K562 (cell line): Measurements from ENCODE around the gene TOMT. TPM values are rescaled to one million over a fixed set of nuclear protein-coding genes. Genes with fewer than 3 reads are reported as not detected.

Experiments
- ARNT ChIP-seq, 2 experiments: fragments of 450-650 bp; IDR thresholded peaks; 2 replicates each; pipeline ENCODE4 v1.6.1; 2016; ENCODE audit warnings: mild to moderate bottlenecking in 1 of 2
- DPF2 ChIP-seq: fragments of 450-650 bp; IDR thresholded peaks from 2 replicates; pipeline ENCODE4 v1.6.1; 2016
- FOXP1 ChIP-seq: sonication (generic); formaldehyde crosslinking; IDR thresholded peaks from 2 replicates; pipeline ENCODE4 v1.8.0; 2022; ENCODE audit warnings: mild to moderate bottlenecking, missing genetic modification reagents
- PYGO2 ChIP-seq: fragments of 450-650 bp; IDR thresholded peaks from 2 replicates; pipeline ENCODE4 v1.6.1; 2016; ENCODE audit warnings: mild to moderate bottlenecking, missing genetic modification characterization, moderate library complexity, missing compliant biosample characterization
- SNRNP70 ChIP-seq: fragments of 200-400 bp; formaldehyde crosslinking; optimal IDR thresholded peaks from 2 replicates; pipeline ENCODE3; 2017; ENCODE audit warnings: low read depth, low read length
- SOX6 ChIP-seq: fragments of 450-650 bp; IDR thresholded peaks from 2 replicates; pipeline ENCODE4 v1.6.1; 2014; ENCODE audit warnings: mild to moderate bottlenecking
- SRSF9 ChIP-seq: fragments of 200-400 bp; formaldehyde crosslinking; IDR thresholded peaks from 2 replicates; pipeline ENCODE4 v1.6.1; 2017; ENCODE audit warnings: low read depth, low read length, borderline replicate concordance
- TAF9B ChIP-seq: fragments of 450-650 bp; IDR thresholded peaks from 2 replicates; pipeline ENCODE4 v1.6.1; 2018; ENCODE audit warnings: mild to moderate bottlenecking; ENCODE audit not compliant: partially characterized antibody
- TEAD4 ChIP-seq, 2 experiments: sonication (generic) in 1 of 2; formaldehyde crosslinking in 1 of 2; IDR thresholded peaks; 2 replicates each; pipeline versions ENCODE4 v1.6.1 to v1.8.0; 2012 to 2022; ENCODE audit warnings: borderline replicate concordance in 1 of 2, inconsistent platforms in 1 of 2, low read length in 1 of 2, mild to moderate bottlenecking in 1 of 2, missing genetic modification reagents in 1 of 2
- ZNF780A ChIP-seq: fragments of 250-450 bp; sonication (Bioruptor Pico); IDR thresholded peaks from 2 replicates; pipeline ENCODE4 v1.5.0; 2021; ENCODE audit warnings: mild to moderate bottlenecking
- ZNF79 ChIP-seq: fragments of 250-450 bp; sonication (Bioruptor Pico); IDR thresholded peaks from 2 replicates; pipeline ENCODE4 v1.4.0; 2020; ENCODE audit warnings: low read depth, mild to moderate bottlenecking, moderate library complexity
- polyA plus RNA-seq, 8 experiments: library from polyadenylated mRNA; depleted of rRNA in 4 of 8; stranded (reverse) in 5 of 8; unstranded in 3 of 8; fragments of >200 nt; fragmentation: Nextera tagmentation in 2 of 8; fragmentation: Illumina TruSeq in 1 of 8; extraction: Ambion mirVana in 2 of 8; extraction: Trizol in 1 of 8; gene quantifications; 2 replicates each; pipeline versions ENCODE4 v1.2.1 to v1.2.3, GENCODE V29; 2011 to 2014; ENCODE audit warnings: inconsistent platforms in 1 of 8, missing spikeins in 1 of 8
- total RNA-seq, 7 experiments: library from RNA; depleted of rRNA in 6 of 7; stranded (reverse); fragments of >200 nt in 6 of 7; fragmentation: Illumina TruSeq in 2 of 7; extraction: Trizol in 2 of 7; gene quantifications; 2 replicates each; pipeline versions ENCODE4 v1.2.1 to v1.2.3, GENCODE V29; 2011 to 2021; ENCODE audit warnings: low replicate concordance in 1 of 7
- TF ChIP-seq, protein P1 (sequence below): IDR thresholded peaks from 2 replicates; pipeline ENCODE4 v1.6.1; 2014; ENCODE audit warnings: antibody characterized with exemption
- TF ChIP-seq, protein P2 (sequence below): fragments of 450-650 bp; IDR thresholded peaks from 2 replicates; pipeline ENCODE4 v1.6.1; 2016; ENCODE audit warnings: antibody characterized with exemption

Gene TOMT
- total and polyA plus RNA-seq, 9 of the 15 experiments (the other 6 are each of a cell fraction or from before 2014, with no cell fraction given): not detected

DNA sequence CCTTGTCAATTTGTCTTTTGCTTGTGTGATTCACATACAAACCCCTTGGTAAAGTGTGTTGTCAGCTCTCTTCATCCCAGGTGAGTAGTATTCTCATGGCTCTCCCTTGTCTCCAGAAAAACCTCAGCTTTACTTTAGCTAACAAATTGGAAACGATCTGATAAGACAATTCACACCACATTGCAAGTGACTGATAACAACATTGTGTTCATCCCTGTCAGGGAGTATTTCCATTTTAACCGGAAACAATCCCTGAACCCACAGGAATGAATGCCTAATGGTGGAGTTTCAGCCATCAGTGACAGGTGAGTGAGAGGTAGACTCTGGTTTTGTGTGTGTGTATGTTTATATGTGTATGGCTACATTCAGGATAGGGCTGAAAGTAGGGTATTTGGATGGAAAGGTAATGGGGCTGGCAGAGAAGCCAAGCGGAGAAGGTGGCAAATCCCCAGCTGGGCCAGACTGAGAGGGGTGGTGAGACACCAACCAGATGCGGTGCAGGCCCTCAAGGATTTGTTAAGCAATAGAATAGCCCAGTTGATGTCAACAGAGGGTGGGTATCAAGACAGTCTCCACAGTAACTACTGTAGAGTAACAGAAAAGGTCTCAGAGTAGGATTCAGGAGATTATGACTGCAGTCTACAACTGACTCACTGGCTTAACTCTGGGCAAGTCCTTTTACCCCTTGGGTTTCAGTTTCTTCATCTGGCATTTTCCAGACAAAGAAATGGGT lies 17.5 kb upstream of the TOMT start (continued):
- TF ChIP-seq, protein P1, sequence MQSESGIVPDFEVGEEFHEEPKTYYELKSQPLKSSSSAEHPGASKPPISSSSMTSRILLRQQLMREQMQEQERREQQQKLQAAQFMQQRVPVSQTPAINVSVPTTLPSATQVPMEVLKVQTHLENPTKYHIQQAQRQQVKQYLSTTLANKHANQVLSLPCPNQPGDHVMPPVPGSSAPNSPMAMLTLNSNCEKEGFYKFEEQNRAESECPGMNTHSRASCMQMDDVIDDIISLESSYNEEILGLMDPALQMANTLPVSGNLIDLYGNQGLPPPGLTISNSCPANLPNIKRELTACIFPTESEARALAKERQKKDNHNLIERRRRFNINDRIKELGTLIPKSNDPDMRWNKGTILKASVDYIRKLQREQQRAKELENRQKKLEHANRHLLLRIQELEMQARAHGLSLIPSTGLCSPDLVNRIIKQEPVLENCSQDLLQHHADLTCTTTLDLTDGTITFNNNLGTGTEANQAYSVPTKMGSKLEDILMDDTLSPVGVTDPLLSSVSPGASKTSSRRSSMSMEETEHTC: no peak
- peak; percentile 56; the same call in 1 of the 2 replicates for TF ChIP-seq TEAD4 (IDR thresholded peaks at IDR 0.05; ENCODE audit: low read length)
- TF ChIP-seq TEAD4 (CRISPR knock-in tag; IDR thresholded peaks at IDR 0.05; ENCODE audit: borderline replicate concordance): no peak
- peak; percentile 27; the same call in 1 of the 2 replicates for TF ChIP-seq DPF2
- no peak for TF ChIP-seq FOXP1 (CRISPR knock-in tag)
- TF ChIP-seq ZNF780A: no peak
- TF ChIP-seq SRSF9: no peak
- no peak for TF ChIP-seq TAF9B
- TF ChIP-seq SNRNP70: no peak
- TF ChIP-seq ARNT (IDR thresholded peaks at IDR 0.05): no peak
- peak; percentile 53; the same call in 1 of the 2 replicates for TF ChIP-seq SOX6
- TF ChIP-seq, protein P2, sequence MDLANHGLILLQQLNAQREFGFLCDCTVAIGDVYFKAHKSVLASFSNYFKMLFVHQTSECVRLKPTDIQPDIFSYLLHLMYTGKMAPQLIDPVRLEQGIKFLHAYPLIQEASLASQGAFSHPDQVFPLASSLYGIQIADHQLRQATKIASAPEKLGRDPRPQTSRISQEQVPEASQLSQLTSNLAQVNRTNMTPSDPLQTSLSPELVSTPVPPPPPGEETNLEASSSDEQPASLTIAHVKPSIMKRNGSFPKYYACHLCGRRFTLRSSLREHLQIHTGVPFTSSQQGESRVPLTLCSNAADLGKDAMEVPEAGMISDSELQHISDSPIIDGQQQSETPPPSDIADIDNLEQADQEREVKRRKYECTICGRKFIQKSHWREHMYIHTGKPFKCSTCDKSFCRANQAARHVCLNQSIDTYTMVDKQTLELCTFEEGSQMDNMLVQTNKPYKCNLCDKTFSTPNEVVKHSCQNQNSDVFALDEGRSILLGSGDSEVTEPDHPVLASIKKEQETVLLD: no peak
- TF ChIP-seq ZNF79 (CRISPR knock-in tag): peak; percentile 78
- no peak for TF ChIP-seq PYGO2 (tag)
- TF ChIP-seq, all 486 proteins: peak for 16
